ENCODE data around the gene PRSS2. TPM values are rescaled to one million over a fixed set of nuclear protein-coding genes. Genes with fewer than 3 reads are reported as not detected.
"Not testable (repeated sequence)": the region's sequence is repeated elsewhere in the genome, so short reads cannot be mapped to it uniquely, and the experiment has no call there.

The PRSS2 gene
- polyA plus RNA-seq (ENCODE audit: insufficient read length): not detected

DNA sequence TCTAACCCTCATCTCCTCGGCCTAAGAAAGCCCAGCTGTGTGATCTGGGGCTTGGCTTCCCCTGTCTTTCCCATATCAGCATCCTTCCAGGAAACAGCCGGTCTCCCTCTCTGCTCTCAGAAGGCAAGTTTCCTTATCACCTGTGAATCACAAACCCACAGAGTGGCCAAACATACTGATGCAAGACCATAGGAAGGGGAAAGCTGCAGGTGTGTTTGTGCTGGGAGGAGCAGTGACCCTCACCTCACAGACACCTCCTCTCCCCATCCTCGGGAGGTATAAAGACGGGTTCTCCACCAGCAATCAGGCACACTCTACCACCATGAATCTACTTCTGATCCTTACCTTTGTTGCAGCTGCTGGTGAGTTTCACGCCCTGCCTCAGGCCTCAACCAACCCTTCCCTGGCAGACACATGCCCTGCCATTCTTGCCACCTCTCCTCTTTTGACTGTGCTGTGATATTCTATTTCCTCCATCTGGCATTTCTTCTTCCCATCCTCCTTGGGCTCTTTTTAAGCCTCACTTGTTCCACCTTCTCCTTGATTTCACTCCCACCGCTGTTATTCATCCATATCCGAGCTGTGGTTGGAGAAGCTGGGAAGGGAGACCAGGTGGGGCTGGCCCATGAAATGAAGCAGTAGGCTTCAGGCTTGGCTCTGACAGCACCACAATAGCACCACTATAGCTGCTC lies at the start of gene PRSS2:
Gene PRSS2, plus strand, starts transcription at position 310 of the 692 bp plus-strand sequence. Its CDS starts 13 bp downstream, at position 323.
- DNase-seq (ENCODE audit: low read depth): no peak

DNA sequence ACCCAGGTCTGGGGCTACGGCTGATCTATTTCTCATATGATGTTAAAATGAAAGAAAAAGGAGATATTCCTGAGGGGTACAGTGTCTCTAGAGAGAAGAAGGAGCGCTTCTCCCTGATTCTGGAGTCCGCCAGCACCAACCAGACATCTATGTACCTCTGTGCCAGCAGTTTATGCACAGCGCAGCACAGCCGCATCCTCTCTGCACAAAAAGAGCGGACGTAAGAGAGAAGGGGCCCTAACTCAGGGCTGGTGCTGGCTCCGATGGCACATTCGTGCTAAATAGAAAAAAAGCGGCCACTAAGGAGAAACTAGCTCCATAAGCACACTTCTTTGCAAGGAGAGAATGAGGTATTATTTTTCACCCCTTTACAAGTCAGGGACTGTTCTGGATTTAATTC lies 49.8 kb upstream of the PRSS2 start:
- DNase-seq (ENCODE audit: low read depth): no peak

DNA sequence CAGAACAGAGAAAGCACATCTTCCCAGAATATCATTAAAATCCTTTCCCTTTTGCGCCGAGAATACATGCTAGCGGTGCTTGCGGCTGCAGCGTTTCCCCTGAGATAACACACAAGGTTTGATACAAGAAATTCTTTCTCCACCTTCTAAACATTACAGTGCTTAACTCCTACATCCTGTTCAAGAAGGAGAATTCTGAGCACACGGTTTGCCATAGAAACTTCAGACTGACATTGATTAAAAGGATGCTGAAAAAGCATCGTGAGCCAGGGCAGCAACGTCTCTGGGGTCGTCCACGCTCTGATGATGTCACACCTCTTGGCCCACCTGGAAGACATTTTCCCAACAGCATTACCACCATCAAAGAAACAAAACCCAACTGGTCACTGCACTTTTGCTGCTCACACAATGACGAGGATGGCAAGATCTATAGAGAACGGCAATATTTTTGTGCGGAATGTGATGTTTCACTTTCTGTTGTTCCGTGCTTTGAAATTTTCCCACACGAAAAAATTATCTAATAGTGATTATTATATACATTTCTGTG lies 48.4 kb upstream of the PRSS2 start:
- DNase-seq (ENCODE audit: low read depth): no peak

DNA sequence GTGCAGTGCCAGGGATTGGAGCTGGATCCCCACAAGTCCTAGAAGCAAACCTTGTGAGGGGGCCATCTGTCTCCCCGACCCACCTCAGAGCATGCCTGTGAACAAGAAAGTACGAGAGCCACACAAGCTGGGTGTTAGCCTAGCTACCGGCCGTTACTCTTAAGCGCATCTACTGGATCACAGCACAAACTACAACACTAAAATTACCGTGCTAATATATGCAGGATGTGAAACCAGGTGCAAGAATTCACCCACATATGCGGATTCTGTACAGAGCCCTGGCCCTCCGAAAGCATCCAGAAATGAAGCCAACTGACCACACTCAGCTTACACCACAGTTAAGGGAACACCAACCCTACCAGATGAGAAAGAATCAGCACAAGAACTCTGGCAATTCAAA lies 37.5 kb upstream of the PRSS2 start:
- DNase-seq (ENCODE audit: low read depth): no peak

DNA sequence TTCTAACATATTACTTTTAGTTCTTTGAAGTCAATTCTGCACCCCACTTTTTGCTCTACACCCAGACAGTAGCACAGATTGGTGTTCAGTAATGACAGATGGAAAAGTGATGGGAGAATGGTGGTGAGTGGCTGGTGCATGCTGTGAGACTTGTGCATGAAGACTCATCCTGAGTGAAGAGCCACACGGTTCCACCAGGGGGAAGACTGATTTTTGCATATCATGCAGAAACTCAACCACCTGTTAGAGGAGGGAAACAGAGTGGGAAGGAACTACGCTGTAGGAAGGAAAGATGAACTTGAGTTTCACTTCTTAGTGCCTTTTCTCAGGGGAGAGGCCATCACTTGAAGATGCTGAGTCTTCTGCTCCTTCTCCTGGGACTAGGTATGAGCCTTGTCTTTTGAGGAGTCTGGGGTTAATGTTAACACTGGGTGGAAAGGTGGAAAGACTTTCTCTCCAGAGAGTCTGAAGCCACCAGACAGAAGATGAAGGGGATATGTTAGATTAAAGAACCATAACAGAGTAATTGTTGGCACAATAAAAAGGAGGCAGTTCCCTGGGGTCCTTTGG lies 30.8 kb upstream of the PRSS2 start:
- DNase-seq (ENCODE audit: low read depth): no peak

DNA sequence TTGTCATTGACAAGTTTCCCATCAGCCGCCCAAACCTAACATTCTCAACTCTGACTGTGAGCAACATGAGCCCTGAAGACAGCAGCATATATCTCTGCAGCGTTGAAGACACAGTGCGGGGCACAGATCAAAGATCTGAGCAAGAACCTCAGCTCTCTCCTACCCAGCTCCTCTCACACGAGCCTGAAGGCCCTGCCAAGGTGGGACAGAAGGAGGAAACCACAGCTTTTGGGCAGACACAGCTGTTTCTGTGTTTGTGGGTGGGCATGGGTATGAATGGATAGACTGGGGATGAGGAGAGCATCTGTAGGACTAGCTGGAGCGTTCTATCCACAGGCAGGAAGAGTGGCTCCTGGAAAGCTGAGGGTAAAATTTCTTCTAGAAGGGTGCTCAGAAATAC lies 30.0 kb upstream of the PRSS2 start:
- no peak for DNase-seq (ENCODE audit: low read depth)

DNA sequence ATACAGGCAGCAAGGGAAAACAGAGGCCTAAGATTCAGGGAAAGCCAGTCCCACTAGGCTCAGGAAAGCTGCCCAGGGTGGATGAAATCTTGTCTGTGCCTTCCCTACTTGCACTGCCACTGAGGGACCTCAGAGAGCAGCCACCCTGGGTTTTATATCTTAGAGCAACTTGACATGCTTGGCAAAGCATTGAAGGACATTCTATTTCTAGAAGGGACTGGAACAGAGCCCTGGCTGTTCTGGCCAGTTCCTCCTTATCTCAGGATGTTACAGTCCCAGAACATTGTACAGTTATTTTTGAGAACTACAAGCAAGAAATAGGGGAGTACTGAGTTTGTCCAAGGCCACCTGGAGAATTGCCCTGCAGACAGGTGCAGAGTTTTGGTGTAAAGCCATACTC lies 28.8 kb upstream of the PRSS2 start:
- DNase-seq (ENCODE audit: low read depth): not testable (repeated sequence)

DNA sequence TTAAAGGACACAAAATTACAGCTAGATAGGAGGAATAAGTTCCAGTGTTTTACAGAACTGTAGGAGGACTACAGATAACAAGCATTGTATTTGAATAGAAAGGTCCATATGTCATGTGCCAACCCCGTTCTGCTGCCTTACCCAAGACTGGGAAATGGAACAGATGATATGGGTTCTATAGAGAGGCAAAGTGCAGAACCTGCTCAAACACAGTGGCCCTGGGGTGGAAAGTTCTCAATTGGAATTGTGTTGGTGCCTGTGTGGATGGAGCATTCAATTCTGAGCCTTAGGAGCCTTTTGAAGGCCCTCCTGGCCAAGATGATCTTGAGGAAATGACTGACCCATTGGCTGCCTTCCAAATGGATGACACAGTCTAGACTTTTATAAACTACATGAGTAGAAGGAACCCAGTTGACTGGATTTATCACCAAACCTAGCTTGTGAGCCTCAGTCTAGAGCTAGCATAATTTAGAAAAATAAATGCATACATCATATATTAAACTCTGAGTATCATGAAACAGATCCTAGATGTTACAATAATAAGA lies 25.6 kb upstream of the PRSS2 start:
- DNase-seq (ENCODE audit: low read depth): no peak

DNA sequence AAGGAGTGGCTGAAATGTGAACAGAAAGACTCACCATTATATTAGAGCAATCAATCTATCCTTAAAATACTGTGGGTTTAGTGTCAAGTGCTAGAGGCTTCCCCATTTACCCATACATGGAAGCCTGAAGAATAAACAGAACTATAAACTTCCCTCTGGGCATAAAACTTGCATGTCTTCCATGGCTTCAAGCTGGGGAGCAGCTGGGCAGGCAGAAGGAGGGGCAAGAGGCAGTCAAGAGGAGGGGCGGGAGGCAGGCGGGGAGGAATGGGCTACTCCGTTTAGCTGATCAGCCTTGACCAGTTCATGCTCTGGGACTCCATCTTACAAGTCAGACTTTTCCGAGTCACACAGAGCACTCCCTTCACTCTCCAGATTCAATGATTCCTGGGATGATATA lies 25.0 kb upstream of the PRSS2 start:
- no peak for DNase-seq (ENCODE audit: low read depth)

DNA sequence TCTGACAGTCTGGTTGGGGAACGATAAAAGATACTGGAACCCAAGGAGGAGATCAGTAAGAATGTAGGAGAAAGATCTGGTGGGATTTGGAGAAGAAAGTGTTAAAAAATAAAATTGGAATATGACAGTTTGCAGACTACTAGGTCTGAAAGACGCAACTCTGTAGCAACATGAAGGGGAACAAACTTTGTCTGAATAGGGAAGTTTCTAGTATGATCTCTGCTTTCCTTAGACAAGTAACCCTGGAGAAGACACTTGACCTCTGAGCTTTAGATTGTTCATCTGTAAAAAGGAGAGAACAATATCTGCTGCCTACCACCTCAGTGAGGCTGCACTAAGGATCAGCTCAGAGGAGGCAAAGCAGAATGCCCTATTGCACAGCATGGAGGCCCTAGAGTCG lies 24.5 kb upstream of the PRSS2 start:
- DNase-seq (ENCODE audit: low read depth): no peak

DNA sequence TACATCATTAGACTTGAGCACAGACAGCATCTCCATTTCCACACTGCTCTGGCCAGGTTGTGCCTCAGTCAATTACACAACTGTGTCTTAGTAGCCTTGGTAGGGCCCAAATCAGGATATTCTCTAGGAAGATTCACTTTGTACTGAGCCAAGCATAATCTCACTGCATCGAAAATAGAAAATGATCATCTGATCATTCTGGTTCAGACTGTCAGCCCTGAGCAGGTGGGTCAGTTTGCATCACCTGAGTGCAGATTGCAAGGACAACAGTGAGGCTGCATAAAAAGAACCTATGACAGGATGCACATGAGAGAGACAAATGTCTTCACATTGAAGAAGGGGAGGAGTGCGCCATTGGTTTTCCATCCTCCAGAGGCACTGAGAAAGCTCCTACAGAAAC lies 22.4 kb upstream of the PRSS2 start:
- not testable (repeated sequence) for DNase-seq (ENCODE audit: low read depth)

DNA sequence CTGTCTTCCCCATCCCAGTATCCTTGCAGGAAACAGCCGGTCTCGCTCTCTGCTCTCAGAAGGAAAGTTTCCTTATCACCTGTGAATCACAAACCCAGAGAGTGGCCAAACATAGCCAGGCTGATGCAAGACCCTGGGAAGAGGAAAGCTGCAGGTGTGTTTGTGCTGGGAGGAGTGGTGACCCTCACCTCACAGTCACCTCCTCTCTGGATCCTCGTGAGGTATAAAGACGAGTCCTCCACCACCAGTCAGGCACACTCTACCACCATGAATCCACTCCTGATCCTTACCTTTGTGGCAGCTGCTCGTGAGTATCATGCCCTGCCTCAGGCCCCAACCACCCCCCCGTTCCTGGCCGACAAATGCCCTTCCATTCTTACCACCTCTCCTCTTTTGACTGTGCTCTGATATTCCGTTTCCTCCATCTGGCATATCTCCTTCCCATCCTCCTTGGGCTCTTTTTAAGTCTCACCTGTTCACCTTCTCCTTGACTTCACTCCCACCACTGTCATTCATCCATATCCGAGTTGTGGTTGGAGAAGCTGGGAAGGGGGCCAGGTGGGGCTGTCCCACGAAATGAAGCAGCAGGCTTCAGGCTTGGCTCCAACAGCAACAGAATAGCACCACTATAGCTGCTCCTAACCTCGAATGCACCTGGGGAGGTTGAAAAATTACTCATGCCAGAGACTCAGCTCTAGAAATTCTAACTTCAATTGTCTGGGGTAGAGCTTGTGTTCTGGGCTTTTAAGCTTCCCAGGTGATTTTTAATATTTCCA lies 21.4 kb upstream of the PRSS2 start, which contains the start of gene PRSS1:
Gene PRSS1, plus strand, starts transcription at position 255 of the 776 bp plus-strand sequence. Its CDS starts 13 bp downstream, at position 268.
- DNase-seq (ENCODE audit: low read depth): no peak

DNA sequence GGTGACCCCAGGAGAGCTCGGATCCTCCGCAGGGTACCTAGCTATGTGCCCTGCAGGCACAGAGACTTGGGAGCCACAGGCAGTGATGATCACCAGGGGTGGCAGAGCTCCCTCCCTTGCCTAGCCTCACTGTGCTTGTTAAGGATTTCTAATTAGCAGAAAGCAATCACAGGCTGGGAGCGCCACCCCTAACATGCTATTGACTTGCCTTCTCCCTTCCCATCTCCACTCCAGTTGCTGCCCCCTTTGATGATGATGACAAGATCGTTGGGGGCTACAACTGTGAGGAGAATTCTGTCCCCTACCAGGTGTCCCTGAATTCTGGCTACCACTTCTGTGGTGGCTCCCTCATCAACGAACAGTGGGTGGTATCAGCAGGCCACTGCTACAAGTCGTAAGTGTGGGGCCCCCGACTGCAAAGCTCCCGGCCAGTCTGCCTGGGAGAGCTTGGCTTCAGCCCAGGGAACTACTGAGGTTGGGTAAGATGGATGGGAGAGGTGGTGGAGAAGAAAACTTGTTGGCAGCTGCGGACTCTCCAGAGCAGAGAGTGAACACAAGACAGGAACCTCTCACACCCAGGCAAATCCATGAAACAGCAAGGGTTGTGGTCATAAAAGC lies 20.3 kb upstream of the PRSS2 start:
- no peak for DNase-seq (ENCODE audit: low read depth)

DNA sequence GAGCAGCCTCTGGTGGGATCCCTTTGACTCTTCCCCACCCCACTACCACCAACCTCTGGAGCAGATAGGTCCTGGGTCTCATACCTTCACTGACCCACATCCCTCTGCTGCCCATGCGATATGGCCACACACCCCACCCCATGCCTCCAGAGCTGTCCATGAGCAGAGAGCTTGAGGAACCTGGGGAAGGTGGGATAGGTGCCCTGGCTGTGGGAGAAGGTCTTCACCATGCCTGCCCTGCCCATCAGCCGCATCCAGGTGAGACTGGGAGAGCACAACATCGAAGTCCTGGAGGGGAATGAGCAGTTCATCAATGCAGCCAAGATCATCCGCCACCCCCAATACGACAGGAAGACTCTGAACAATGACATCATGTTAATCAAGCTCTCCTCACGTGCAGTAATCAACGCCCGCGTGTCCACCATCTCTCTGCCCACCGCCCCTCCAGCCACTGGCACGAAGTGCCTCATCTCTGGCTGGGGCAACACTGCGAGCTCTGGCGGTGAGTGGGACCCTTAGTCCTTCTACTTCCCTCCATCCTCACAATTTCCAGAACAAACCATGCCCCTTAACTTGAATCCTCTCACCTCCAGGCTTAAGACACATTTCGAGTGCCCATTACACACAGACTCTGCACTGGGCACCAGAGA lies 19.1 kb upstream of the PRSS2 start:
- DNase-seq (ENCODE audit: low read depth): not testable (repeated sequence)

DNA sequence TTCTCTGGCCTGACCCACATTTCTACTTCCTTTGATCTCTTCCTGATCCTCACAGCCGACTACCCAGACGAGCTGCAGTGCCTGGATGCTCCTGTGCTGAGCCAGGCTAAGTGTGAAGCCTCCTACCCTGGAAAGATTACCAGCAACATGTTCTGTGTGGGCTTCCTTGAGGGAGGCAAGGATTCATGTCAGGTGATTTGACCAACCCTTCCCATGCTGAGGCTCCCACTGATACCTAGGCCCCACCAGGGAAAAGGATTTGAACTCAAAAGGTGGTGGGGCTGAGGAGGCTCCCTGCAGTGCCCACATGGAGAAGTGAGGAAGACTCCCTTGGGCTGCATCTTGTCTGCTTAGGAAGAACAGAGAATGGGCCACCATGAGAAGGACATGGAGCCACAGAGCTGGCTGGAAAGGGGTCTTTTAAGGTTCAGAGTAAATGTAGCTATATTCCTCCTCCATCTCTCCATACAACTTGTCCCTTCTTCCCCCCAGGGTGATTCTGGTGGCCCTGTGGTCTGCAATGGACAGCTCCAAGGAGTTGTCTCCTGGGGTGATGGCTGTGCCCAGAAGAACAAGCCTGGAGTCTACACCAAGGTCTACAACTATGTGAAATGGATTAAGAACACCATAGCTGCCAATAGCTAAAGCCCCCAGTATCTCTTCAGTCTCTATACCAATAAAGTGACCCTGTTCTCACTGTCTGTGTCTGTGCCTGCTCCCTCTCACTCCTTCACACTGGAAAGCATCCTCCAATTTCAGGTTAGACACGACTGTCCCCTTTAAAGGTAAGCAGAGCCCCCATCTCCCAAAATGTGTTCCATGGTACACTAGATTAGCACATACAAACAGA lies 18.2 kb upstream of the PRSS2 start:
- DNase-seq (ENCODE audit: low read depth): no peak

DNA sequence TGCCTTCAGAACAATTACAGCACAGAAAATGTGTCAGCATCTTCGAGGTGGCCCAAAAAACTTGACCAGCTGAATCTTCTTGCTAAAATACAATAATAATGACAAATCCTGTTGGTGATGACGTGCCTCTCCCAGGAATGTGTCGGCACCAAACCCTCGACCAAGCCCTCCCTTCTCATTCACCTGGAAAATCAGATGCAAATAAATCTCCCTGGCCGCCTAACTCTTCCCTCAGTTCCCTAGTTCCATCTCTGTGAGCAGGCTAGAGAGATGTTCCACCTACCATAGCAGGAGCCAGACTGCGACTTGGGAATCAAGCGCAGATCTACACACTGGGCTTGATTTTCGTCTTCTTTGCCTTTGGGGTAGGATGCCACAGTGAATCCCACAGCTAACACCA lies 17.4 kb upstream of the PRSS2 start:
- no peak for DNase-seq (ENCODE audit: low read depth)

DNA sequence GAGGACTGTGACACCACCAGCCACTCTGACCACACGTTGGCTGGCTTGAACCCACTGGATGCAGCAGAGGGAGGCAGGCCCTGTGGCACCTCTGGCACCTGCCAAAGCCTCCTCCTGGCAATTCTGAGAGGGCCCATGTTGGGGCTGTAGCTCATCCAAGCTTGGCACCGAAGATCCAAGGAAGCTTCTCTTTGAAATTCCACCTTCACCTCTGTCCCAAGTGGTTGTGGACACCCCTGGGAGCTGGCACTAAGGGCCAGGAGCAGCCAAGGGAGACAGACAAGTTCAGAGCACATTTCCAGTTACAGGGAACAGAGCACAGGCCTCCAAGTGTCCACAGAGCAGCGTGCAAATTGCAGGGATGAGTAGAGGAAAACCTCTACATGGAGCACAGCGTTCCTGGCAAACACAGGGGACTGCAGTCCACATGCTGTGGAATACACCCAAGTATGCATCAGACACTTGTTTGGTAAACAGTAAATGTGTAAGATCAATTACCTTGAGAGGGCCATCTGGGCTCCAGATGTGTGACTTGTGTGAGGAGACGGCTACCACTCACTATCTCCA lies 16.8 kb upstream of the PRSS2 start:
- not testable (repeated sequence) for DNase-seq (ENCODE audit: low read depth)

DNA sequence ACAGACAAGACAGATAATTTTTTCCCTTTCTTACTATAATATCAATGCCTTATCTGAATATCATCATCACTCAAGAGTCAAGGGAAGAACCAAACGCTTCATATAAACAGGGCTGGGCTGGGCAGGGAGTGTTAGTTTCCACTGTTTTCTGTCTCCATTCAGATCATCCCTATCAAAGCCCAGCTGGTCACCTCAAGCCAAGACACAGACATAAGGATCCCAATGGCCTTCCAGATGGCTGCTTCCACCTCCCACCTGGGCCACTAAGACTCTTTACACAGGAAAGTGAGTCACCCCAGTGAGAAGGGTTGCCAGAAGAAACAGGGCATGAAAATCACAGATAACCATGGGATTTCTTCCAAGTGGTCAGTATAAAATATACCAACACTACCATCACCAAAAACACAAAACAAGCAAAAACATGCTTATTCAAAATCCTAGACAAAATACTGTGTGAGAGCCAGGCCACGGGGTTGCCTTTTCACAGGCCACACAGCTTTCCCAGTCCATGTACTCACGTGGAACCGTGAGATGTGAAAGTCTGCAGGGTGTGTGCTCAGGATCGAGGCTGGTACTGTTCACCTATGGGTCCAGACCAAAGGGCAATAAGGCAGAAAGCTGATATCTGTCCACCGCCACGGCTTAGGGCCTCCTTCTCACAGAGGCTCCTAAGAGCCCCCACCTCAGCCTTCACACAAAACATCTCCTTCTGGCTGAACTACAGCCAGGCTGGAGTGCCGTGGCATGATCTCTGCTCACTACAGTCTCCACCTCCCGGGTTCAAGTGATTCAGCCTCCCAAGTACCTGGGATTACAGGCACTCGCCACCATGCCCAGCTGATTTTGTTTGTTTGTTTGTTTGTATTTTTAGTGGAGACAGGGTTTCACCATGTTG lies 15.8 kb upstream of the PRSS2 start:
- DNase-seq (ENCODE audit: low read depth): no peak

DNA sequence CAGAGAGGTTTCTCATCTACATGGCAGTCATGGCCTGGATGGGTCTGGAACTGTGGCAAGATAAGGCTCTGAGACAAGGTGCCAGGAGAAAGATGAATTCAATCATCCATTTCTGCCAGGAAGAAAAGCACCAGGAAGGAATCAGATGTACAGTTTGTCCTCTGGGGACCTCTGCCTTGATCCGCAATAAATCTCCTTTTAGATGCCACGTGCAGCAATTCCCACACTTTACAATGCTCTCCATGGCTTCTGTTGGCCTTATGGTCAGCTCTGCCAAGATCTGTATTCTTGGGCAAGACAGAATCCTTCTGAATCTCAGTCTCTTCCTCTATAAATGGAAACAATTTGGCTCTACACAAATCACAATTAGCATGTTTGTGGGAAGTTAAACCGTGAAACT lies 12.5 kb upstream of the PRSS2 start:
- not testable (repeated sequence) for DNase-seq (ENCODE audit: low read depth)
